CD4-positive, alpha-beta T cell treated with Interleukin-15 for 4 hours (primary cell): ENCODE data around the gene SNRPB.
A peak's percentile ranks its signal among the peaks of the same experiment; 100 is the strongest.
"Not testable (repeated sequence)": the region's sequence is repeated elsewhere in the genome, so short reads cannot be mapped to it uniquely, and the experiment has no call there.

Experiments
- DNase-seq: peaks from one replicate; pipeline ENCODE4 v3.0.0-alpha.2; 2020; ENCODE audit warnings: low spot score

Gene SNRPB

DNA sequence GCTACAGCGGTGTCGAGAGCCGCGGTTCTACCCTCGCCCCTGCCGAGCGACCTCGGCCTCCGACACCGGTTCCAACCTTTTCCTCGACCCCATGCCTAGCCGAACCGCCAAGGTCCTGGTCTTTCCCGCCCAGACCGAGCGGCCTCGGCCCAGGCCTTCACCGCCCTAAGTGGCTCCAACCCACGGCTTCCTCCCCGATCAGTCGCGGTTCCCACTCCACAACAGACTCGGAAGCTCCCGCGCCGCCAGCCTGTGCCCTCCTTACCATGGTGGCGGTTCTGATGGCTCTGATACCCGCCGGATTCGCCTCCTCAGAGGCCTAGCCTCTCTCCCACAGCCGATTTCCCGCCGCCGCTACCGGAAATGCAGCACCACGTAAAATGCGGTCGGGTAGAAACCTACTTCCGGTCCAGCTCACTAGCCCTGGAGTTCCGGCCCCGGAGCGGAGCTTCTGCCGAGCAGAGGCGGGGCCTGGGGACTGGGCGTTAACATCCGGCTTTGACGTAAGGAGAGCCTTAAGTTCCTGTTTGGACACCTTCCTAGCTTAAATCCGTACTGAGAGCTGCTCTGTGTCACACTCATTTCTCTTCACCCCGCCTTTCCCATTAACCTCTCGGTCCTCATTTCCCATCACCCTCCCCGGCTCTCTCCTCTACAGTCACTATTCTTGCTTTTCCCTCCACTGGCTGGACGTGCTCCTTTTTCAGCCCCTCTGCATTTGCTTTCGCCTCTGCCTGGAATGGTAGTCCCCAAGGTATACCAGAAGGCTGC is at the start of gene SNRPB:
SNRPB (minus strand) TSS at position 367 of the 771 bp plus-strand sequence; CDS start at position 268, 99 bp downstream.
- DNase-seq, result peak; percentile 96

DNA sequence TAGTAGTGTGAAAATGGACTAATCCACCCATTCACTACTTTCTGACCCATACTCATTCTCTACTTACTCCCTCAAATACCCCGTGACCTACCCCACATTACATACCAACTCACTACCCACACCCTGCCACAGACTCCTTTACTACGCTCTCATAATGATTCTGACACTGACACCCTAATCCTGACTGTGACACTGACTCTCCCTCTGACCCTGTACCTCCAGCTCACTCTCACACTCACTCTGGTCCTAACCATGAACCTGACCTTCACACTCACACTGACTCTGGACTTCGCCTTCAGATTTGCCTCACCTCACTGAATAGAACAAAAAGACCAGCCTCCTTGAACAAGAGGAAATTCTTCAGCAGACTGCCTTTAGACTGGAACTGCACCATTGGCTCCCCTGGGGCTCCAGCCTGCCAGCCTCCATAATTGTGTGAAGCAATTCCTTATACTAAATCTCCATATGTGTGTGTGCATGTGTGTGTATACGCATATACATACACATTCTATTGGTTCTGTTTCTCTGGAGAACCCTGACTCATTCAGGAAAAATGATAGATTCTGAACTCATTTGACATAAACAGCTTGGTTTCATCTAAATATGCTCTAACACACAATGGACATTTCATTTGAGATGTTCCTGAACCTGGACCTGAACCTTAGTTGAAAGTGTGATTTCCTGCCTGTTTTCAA is 48.7 kb upstream of the SNRPB start:
- DNase-seq, result no peak

- no peak for DNase-seq
Measured at GRCh38 chr20:2518558-2518957, 48.0 kb upstream of the SNRPB start.

DNA sequence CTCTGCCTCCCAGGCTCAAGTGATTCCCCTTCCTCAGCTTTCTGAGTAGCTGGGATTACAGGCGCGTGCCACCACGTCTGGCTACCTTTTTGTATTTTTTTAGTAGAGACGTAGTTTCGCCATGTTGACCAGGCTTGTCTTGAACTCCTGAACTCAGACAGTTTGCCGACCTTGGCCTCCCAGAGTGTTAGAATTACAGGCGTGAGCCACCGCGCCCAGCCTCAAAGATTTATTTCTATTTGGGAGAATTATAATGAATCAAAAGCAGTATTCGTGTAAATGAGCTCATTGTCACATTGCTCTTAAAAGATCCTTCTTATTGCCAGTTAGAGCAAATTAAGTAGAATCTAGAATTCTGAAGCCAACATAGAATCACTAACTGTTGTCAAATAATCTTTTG is 47.5 kb upstream of the SNRPB start:
- DNase-seq, result no peak

DNA sequence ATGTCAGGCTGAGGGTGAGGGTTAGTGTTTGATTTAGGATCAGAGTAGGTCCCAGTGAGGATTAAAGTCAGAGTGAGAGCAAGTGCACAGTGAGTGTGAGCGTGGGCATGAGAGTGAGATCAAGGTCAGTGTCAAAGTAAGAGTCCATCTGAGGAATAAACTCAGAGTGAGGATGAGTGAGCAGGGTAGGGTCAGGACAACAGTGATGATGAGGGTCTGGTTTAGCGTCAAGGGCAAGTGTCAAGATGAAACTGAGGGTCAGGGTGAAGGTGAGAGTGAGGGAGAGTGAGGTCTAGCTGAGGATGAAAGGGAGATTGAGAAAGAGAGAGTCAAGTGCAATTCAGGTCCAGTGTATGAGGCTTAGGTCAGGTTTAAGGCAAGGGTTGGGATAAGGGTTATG is 45.8 kb upstream of the SNRPB start:
- DNase-seq, result no peak

GRCh38 chr20:2515203-2515602 is 44.6 kb upstream of the SNRPB start:
- no peak for DNase-seq

GRCh38 chr20:2509794-2510193 is 39.2 kb upstream of the SNRPB start:
- no peak for DNase-seq

DNA sequence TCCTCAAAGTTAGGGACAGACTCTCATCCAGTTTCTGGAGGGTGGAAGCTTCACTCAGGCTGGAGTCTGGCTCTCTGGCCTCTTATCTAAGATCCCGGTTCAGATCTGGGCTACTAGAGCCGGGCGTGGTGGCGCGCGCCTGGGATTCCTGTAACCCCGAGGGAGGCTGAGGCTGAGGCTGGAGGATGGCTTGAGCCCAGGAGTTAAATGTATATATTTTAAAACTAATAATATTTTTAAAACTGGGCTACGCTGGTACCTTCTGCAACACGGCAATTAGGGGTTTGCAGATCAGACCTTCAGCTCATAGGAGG is 38.8 kb upstream of the SNRPB start:
- DNase-seq, result no peak

- peak; percentile 76 for DNase-seq
Measured at GRCh38 chr20:2508631-2509467, 38.3 kb upstream of the SNRPB start, which contains the start of gene ZNF343. Gene ZNF343 (minus strand): TSS chr20:2508915. CDS start chr20:2493895, 15,020 bp downstream.

GRCh38 chr20:2507875-2508630 is 37.5 kb upstream of the SNRPB start:
- DNase-seq, result no peak

DNA sequence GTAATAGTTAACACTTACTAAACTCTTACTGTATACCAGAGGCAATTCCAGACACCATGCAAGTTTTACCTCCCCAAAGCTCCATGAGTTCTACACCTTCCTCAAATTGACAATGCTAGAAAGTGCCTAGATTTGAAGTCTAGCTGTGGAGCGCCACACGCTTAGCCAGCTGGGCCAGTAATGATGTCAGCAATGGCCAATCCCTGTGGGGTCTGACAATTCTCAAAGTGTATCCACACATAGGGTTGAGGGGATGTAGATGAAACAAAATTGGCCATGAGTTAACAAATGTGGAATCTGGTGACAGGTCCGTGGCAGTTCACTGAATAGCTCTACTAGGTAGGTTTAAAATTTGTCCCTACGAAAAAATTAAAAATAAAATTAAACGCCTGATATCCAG is 36.9 kb upstream of the SNRPB start:
- no peak for DNase-seq

DNA sequence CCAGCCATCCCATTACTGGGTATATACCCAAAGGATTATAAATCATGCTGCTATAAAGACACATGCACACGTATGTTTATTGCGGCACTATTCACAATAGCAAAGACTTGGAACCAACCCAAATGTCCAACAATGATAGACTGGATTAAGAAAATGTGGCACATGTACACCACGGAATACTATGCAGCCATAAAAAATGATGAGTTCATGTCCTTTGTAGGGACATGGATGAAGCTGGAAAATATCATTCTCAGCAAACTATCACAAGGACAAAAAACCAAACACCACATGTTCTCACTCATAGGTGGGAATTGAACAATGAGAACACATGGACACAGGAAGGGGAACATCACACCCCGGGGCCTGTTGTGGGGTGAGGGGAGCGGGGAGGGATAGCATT is 35.8 kb upstream of the SNRPB start:
- DNase-seq, result not testable (repeated sequence)

- not testable (repeated sequence) for DNase-seq
Measured at GRCh38 chr20:2504803-2505202, 34.2 kb upstream of the SNRPB start.

- DNase-seq, result not testable (repeated sequence)
Measured at GRCh38 chr20:2502808-2503384, 32.3 kb upstream of the SNRPB start.

DNA sequence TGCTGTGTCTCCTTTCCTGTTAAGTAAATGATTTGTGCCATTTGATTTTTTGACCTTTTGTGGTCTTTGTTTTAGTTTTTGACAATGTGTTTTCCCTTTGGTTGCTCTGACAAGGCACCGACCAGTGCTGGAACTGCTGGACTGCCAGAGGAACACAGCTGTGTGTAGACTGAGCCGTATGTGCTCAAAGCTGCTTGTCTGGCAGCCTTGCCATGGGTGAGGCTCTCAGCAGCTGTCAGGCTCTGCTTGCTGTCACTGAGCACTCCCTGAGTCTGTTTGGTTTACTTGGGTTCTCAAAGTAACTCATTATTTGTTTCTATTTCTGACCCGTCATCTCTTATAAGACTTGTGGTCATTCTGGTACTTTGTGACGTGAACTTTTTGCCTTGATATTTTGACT is 15.1 kb upstream of the SNRPB start:
- no peak for DNase-seq

DNA sequence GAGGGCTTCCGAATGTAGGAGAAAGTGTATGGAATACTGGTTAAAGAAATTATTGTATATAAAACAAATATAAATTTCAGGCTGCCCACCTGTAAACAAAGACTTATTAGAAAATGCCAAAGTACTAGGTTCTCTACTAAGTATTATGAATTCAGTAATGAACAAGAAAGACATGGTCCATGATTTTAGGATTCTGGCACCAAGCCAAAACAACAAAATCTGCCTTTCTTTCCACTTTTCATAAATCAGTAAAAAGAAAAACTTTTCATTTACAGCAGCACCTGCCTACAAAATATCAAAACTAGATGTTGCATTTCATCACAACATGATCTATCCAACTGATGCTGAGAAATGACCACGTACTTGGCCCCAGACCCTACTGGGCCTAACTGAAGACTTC is 14.5 kb upstream of the SNRPB start:
- DNase-seq, result no peak

- no peak for DNase-seq
Measured at GRCh38 chr20:2483504-2483903, 12.9 kb upstream of the SNRPB start.

GRCh38 chr20:2480381-2480780 is 9.8 kb upstream of the SNRPB start:
- no peak for DNase-seq

DNA sequence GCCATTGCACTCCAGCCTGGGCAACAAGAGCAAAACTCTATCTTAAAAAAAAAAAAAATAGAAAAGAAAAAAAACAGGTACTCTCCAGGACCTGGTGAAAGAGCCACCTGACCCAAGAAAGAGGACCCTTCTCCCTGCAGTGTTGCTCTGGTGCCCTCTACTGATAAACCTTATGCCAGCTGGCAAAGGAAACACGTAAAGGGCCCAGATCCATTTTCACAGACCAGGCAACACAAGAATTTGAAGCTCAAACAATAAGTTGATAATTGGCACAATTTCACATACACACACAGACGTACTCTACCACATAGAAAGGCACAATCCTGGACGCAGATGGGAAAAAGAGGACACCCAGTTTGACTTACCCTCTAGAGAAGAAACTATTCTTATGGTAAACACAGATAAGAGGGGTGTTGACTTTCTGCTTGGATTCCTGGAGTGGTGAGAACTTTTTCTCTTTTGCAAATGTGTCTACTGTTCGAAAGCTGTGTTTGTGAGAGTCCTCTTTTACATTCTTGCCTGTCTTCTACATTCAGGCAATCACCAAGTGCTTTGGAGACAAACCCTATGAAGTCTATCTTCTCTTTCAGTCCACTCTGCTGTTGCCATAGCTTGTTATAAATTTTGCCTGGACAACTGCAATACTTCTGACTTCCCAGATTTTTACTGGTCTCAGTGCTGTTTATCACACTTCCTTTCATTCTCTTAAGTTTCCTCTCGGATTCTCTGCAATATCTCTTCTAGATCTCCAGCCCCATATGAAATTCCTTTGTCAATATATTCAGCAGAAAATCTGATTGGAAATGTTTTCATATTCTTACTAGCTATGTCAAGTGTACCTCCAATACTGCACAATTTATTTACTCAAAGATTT is 6.4 kb upstream of the SNRPB start:
- no peak for DNase-seq

- no peak for DNase-seq
Measured at GRCh38 chr20:2475850-2476741, 5.5 kb upstream of the SNRPB start.
